Measurements from ENCODE around the gene HEATR9.

DNA sequence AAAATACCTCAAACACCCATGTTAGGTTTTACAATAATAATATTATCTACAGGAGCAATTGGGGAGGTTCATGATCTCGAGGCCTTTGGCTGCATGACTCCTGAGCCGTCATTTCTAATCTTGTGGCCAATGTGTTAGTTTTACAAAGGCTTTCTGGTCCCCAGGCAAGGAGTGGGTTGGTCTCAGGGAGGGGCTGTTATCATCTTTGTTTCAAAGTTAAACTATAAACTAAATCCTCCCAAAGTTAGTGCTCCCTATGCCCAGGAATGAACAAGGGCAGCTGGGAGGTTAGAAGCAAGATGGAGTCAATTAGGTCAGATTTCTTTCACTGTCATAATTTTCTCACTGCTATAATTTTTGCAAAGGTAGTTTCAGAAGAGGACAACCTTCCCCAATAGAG, 20.6 kb upstream of the HEATR9 start:
- TF ChIP-seq, protein P1, sequence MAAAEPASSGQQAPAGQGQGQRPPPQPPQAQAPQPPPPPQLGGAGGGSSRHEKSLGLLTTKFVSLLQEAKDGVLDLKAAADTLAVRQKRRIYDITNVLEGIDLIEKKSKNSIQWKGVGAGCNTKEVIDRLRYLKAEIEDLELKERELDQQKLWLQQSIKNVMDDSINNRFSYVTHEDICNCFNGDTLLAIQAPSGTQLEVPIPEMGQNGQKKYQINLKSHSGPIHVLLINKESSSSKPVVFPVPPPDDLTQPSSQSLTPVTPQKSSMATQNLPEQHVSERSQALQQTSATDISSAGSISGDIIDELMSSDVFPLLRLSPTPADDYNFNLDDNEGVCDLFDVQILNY (CRISPR knock-in tag; IDR thresholded peaks at IDR 0.05): no peak
- TF ChIP-seq, protein P2, sequence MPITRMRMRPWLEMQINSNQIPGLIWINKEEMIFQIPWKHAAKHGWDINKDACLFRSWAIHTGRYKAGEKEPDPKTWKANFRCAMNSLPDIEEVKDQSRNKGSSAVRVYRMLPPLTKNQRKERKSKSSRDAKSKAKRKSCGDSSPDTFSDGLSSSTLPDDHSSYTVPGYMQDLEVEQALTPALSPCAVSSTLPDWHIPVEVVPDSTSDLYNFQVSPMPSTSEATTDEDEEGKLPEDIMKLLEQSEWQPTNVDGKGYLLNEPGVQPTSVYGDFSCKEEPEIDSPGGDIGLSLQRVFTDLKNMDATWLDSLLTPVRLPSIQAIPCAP (CRISPR knock-in tag; IDR thresholded peaks at IDR 0.05): no peak

Data from WTC11 (cell line).